ENCODE measurements around the gene DMPK.
"Not testable (repeated sequence)": the region's sequence is repeated elsewhere in the genome, so short reads cannot be mapped to it uniquely, and the experiment has no call there.

DMPK gene

DNA sequence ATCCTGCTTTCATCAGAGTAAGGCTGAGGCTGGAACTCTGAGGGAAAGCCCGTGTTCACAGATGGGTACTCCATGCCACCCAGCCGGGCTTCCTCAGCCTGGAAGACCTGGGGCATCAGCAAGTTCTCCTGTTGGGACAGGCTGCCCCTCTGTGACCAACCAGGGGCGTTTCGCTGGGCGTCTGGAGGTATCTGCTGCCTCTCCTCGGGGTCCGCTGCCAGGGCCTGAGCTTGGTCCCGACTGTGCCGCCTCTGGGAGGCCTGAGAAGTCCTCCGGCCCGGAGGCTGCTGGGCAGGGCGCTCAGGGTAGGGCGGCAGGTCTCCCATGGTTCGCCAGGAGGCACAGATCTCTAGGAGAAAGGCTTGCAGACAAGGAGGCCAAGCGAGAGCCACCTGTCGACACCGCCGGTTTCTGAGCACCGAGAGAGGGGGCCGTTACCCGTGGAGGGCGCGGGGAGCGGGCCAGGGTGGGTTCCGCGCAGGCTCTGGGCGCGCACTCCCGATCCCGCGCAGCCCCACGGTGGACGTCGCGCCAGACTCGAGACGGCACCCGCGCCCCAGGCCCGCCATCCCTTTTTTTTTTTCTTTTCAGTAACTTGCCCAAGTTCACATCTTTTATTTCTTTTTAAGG lies 32.7 kb upstream of the DMPK start, which contains the start of gene RSPH6A:
Gene RSPH6A (minus strand): TSS at position 458 of the 630 bp plus-strand sequence. CDS start 132 bp downstream, at position 326.
- DNase-seq = no peak

DNA sequence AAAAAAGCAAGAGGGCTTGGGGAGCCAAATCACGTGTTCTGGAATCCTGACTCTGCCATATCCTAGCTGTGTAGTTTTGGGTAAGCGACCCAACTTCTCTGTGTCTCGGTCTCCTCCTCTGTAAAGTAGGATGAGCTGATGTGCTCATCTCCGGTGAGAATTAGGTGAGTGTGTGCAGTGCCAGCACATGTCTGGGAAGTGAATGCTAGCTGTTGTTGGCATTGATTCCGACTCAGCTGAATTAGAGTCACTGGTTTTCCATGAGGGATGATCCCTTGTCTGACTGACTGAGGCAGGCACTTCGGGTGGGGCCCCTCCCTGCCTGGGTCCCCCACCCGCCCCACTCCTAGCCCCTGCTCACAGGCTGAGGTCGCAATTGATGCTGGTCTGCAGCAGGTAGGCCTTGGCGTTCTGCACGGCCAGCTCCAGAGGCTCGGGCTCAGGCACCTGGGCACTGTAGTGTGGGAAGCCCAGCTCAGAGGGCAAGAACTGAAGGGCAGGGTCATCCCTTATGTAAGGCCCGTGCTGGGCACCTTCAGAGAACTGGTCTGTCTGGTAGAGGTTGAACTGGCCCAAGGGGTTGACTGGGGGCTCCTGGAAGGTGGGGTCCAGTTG lies 32.0 kb upstream of the DMPK start:
- DNase-seq = no peak

DNA sequence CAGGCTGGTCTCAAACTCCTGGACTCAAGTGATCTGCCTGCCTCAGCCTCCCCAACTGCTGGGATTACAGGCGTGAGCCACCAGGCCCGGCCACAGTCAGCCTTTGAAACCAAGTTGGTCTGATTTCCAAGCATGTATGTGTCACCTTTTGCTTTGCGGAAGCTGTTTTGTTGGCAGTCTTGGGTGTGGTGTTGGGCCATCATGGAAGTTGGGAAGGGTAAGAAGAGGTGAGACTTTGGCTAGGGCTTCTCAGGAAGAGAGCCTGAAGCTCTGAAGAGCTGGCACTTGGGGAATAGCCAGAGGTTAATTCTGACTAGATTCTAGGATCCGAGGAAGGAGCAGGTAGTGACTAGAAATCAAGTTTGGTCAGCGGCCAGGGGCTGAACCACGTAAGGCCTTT lies 30.0 kb upstream of the DMPK start:
- no peak for DNase-seq

DNA sequence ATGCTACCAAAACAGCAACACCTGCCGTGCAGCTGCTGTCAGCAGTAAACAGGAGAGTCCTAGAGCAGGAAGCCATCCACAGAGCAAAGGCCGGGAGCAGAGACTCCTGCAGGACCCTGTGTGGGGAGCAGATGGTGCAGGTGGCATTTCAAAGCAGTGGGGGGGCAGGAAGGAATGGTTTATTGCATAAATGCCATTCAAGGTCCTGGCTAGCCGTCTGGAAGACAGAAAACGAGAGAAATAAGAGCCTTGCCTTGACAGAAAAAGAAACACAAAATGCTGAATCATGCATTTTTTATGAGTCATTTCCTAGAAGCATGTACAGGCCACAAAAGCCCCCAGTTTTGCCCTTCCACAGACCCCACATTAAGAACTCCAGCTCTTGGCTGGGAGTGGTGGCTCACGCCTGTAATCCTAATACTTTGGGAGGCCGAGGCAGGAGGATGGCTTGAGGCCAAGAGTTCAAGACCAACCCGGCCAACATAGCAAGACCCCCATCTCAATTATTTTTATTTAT lies 27.4 kb upstream of the DMPK start:
- no peak for DNase-seq

DNA sequence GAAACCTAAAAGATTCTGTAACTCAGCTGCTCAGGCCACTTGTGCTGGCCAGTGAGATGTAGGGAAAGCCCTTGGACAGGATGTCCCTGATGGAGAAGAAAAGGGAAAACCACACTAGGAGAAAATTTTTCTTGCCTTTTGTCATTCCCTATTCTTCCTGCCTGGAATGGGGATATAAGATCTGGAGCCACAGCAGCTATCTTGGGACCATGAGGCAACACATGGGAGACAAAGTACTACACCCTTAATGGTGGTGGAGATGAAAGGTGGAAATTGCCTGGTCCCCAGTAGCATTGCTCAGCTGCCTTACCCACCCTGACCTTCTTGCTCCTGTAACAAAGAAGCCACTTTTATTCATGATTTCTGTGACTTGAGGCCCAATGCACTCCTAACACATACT lies 23.4 kb upstream of the DMPK start:
- no peak for DNase-seq

DNA sequence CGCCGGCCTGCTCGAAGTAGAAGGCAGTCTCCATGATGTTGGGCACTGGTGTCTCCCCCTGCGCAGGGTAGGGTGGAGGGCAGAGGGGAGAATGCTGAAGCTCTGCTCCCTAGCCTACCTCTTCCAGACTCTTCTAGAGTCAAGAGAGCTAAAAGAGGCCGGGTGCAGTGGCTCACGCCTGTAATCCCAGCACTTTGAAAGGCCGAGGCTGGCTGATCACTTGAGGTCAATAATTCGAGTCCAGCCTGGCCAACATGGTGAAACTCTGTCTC lies 22.6 kb upstream of the DMPK start:
- no peak for DNase-seq

DNA sequence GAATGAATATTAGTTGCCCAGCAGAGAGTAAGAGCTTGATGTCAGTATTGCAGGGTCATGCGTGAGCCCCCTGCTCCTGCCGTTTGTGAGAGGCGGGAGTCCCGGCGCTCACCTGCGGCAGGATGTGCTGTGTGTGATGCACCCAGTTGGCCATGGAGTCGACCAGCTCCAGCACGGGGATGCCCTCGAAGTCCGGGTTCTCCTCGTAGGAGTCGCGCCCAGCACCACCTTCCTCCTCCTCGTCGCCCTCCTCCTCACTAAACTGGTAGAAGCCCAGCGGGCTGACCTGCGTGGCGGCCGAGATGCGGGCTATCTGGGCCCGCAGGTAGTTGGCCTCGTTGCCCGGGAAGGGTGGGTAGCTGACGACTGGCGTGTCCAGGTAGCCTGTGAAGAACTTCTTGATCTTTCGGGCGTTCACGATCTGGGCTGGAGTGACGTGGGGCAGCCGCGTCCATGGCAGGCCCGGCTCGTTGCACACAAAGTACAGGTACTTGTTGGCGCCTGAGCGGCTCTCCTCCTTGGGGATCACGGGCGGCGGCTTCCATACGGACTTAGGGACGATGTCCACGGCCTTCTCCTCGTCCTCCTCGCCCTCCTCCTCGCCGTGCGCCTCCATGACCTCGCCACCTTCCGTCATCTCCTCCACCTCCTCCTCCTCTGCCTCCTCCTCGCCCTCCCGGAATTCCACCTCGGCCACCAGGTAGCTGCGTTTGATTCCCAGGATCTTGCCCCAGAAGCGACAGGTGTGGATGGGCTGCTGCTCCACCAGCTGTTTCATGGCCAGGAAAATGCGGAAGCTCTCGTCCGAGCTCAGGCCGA lies 22.1 kb upstream of the DMPK start:
- DNase-seq = no peak

DNA sequence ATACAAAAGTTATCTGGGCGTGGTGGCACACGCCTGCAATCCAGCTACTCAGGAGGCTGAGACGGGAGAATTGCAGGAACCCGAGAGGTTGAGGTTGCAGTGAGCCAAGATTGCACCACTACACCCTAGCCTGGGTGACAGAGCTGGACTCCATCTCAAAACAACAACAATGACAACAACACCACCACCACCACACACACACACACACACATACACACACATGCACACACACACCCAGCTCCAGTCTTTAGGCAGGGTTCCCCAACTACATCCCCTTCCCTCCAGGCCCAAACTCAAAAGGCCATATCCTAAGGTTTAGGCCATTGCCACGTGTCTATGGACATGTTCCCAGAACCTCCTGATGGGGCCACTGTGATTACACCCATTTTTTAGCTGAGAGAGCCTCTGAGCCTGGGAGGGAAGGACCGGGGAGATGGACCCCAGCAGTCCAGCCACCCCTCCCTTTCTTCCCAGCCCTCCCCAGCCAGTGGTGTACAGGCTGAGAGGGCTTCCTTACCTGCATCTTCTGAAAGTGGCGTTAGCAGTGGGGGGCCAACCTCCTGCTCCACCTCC lies 19.4 kb upstream of the DMPK start:
- DNase-seq = no peak

DNA sequence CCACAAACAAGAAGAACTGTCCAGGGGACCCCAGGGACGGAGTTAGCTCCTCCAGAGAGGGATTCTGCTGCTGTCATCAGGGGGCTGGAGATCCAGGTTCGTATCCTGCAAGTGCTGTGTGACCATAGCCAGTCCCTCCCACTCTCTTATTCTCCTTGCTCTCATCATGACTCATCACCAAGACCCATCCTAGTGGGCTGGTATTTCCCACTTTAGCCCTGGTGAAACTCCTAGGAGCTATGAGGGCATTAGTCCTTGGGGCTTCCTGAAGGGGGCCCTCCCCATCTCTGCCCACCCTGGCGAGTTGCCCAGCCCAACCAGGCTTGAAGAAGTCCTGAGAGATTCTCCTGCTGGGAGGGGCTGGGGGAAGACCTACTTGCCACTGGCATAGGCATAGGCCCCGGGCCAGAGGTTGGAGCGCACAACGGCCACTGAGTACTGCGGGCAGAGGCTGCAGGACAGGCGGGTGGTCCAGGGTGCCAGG lies 17.8 kb upstream of the DMPK start:
- DNase-seq = no peak

DNA sequence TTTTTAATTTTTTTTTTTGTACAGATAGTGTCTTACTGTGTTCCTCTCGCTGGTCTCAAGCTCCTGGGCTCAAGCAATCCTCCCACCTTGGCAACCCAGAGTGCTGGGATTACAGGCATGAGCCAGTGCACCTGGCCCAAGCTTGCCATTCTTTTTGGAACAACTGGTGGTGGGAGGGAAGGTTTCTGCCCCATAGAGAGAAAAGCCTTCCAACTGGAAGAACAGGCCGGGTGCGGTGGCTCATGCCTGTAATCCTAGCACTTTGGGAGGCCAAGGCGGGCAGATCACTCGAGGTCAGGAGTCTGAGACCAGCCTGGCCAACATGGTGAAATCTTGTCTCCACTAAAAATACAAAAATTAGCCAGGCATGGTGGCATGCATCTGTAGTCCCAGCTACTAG lies 17.3 kb upstream of the DMPK start:
- not testable (repeated sequence) for DNase-seq

DNA sequence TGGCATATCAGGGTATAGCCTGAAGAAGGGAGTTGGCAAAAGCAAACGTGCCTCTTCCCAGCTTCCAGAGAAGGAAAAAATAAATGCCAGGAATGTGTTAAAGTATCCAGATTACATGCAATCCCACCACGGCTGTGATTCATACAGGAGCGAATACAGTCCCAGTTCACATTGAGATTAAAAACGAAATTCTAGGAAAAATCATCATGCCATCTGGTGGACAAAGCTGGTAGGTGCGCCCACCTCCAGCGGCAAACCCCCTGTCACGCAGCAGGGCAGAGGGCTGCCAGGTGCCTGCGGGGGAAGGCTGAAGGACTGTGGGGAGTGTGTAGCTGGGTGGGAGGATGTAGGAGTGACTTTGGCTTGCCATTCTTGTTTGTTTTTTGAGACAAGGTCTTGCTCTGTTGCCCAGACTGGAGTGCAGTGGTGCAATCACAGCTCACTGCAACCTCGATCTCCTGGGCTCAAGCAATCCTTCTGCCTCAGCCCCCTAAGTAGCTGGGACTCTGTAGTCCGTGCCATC lies 16.8 kb upstream of the DMPK start:
- peak; percentile 71 for DNase-seq

DNA sequence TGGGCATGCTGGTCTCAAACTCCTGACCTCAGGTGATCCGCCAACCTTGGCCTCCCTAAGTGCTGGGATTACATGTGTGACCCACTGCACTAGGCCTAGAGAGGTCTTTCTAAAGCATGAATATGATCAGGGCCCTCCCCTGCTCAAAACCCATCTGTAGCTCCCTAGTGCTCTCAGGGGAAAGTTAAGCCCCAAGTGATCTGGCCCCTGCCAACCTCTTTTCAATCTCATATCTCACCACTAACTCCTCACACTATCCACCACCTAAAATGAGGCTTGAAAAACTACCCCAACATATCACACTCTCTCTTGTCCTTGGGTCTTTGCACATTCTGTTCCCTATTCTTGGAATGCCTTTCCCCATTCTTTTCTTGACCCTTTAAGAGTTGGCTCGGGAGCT lies 12.3 kb upstream of the DMPK start:
- no peak for DNase-seq

DNA sequence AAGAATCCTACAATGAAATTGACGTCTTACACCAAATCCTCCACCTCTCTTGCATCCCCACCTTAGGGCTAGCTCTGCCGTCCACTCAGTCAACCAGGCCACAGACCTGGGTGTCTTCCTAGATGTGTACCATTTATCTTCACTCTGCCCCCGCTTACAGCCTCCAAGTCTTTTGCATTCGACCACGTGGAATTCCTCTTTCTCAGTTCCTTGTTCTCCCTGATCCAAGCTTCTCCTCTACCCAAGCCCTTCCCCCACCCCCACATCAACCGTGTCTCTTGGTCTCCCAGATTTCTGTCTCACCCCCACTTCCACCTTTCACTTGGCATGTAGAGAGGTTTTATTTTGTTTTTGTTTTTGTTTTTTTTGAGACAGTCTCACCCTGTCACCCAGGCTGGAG lies 11.6 kb upstream of the DMPK start:
- no peak for DNase-seq

DNA sequence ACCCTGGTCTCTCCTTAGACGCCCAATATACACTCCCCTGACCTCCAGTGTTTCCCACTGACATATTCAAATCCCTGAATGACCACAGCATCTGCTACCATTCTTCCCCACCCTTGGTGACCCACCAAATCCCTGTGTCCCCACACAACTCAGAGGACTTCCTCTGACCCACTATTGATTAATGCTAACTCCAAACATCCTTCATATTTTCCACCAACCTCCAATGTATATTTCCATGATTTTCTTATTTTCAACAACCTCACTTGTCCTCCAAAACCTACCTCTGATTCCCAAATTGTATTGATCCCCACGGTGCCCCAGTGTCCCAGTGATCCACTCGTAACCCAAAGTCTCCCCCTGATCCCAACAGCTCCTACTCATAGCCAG lies 10.9 kb upstream of the DMPK start:
- DNase-seq = no peak

DNA sequence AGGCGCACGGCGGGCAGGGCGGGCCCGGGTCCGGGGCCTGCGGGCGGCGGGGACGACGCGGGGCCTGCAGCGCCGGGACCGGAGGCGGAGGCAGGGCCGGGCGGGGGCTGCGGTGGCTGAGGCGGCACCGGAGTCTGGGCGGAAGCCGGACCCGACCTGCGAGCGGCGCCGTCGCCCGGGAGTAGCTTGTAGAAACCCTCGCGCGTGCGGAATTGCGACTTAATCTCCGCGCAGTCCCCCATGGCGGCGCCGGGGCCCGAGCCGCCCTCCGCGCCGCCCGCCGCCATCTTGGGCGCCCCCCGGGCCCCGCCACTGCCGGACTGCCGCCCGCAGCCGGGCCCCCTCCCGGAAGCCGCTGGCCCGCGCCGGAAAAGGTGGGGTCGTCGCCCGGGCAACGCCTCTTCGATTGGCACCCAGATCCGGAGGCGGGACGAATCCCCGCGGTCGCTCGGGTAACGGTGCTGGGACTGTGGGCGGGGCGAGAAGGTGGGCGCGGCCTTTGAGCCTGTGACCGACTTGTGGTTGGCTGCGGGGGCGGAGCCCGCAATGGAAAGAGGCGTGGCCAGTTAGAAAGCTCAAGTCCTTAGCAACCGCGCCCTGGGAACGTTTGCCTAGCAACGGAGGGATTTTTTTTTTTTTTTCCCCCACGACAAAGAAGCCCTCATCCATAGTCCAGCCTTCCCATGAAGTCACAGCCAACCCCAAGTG lies 10.3 kb upstream of the DMPK start, which contains the start of gene DMWD:
Gene DMWD (minus strand): TSS at position 376 of the 708 bp plus-strand sequence. CDS start 89 bp downstream, at position 287.
- peak; percentile 99 for DNase-seq

DNA sequence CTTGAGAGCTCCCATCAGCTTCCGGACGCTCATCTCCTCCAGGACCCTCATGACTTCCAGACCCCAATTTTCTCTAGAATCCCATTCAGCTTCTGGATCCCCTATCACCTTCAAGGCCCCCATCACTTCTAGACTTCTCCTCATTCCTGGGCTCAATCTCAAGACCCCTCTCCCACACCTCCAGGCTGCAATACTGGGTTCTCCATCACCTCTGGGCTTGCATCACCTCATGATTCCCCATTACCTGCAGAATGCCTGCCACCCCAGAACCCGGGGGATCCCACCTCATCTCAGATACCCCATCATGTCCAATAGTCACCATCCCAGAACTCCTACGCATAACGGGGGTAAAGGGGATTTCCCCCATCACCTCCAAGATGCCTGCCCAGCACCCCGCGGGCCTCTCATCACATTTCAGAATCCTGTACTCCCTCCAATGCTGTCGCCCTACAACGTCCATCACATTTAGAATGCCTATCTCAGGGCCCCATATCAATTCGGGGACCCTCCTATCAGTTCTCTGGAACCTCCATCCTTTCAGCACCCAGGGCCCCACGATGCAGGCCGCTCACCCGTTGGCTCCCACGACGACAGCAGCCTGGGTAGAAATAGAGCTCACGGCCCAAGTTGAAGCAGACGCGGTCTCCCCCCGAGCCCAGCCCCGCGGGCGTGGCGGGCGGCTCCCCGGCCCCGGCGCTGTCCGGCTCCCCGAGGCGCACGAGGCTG lies 9.6 kb upstream of the DMPK start:
- peak; percentile 30 for DNase-seq

DNA sequence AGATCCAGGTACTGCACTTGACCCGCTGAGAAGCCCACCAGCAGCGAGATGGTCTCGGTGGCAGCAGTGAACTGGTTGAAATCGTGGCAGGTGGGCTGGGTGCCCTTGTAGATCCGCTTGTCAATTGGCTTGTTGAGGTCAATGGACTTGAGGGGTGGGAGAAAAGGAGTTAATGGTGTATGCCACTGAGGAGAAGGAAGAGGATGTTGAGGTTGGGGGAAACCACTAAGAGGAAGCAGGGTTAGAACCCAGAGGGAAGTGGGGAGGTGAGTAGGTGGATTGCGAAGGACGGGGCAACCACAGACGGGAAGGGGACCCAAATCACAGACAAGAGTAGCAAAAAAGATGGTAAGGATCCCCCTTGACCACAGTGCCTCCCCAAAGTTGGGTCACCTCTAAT lies 8.7 kb upstream of the DMPK start:
- DNase-seq = peak; percentile 63

DNA sequence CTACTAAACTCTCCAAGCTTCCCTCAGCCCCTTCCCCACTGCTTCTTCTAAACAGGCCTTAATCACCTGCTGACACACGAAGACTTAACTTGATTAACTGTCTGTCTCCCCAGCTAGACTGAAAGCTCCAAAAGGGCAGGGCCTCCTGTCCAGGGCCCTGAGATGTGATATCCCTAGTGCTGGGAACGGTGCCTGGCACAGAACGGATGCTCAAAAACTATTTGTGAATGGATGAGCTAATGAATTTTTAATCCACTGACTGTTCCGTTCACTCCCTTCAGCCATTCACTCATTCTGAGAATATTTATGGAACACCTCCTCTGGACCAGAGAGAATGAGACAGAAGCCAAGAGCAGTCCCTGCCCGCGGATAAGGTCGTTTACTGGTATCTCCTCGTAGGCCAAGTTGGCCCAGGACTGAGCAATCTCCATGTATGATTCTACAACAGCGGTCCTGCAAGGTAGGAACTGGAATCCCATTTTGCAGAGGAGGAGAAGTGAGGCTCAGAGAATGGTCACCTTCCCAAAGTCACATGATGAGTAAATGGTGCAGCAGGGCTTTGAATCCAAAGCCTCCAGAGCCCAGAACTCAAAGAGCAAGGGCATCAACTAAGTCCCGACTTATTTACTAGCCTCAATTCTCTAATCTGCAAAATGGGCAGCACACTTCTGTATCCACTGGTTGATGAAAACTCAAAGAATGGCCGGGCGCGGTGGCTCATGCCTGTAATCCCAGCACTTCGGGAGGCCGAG lies 6.9 kb upstream of the DMPK start:
- DNase-seq = no peak

DNA sequence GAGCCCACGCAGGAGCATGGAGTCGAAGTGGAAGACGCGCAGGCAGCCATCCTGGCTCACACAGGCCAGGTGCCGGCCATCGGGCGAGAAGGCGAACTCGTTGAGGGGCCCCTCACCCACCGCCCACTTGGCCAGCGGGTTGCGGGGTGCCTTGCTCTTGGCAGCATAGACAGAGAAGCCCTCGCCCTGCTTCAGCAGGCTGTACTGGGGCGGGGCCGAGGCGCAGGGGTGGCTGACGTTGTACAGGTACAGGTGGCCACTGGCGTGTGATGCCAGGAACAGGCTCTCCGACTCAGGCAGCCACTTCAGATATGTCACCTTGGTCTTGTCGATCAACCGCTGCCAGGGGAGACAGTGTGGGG lies 4.2 kb upstream of the DMPK start:
- no peak for DNase-seq

DNA sequence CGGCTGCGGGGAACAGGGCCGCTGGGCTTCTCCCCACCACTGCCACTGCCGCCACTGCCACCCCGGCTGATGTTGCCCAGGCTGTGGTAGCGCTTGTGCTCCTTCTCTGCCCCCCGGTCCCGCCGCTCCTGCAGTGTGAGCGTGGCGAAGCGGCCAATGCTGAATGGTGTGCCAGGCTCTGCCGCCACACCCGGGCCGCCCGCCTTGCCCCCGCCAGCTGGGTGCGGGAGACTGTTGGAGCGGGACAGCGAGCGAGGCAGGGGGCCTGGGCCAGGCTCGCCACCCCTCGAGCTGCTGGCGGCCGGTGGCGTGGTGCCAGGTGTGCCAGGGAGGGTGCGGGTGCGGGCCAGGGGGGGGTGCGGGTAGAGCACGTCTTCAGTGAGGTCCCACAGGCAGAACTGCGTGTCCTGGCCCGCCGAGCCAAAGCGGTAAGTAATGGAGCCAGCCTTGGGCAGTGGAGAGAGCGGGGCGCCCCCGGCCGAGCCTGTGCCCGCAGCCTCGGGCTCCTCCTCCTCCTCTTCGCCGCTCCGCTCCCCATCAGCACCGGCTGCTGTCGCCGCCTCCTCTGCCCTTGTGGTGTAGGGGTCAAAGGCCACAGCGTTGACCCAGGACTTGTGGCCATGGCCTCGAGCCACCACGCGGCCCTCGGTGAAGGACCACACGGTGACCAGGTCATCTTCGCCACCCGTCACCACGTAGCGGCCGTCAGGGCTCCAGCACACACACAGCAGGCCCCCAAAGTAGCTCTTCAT lies 3.7 kb upstream of the DMPK start:
- DNase-seq = no peak
